Lower lobe of right lung (tissue), 2 donors: ENCODE data around the gene TOLLIP. TPM values are rescaled to one million over a fixed set of nuclear protein-coding genes. Genes with fewer than 3 reads are reported as not detected.

Experiments used
- ATAC-seq, 2 donors: fragments of 200-7000 bp; cut with Tn5 transposase; one replicate each; pipeline ENCODE4 v1.9.1; 2020 to 2022; ENCODE audit warnings: mild to moderate bottlenecking in 2 of 2, moderate library complexity in 2 of 2
- DNase-seq: peaks from one replicate; pipeline ENCODE4 v3.0.0-alpha.2; 2020
- H3K27ac ChIP-seq: fragments of 200-600 bp; one replicate; pipeline ENCODE4 v1.8.0; 2022
- H3K27me3 ChIP-seq: fragments of 200-600 bp; one replicate; pipeline ENCODE4 v1.8.0; 2022; ENCODE audit warnings: low read depth
- H3K36me3 ChIP-seq: fragments of 200-600 bp; one replicate; pipeline ENCODE4 v1.8.0; 2022; ENCODE audit warnings: mild to moderate bottlenecking
- H3K4me1 ChIP-seq: fragments of 200-600 bp; one replicate; pipeline ENCODE4 v1.8.0; 2022
- H3K4me3 ChIP-seq: fragments of 200-600 bp; one replicate; pipeline ENCODE4 v1.8.0; 2022; ENCODE audit warnings: mild to moderate bottlenecking
- H3K9me3 ChIP-seq: fragments of 200-600 bp; one replicate; pipeline ENCODE4 v1.8.0; 2022
- CTCF ChIP-seq: fragments of 200-600 bp; IDR thresholded peaks from one replicate; pipeline ENCODE4 v1.8.0; 2022; ENCODE audit warnings: antibody characterized with exemption, mild to moderate bottlenecking
- intact Hi-C: fragments of 100-400 bp; cut with DNase I; formaldehyde crosslinking; loops from one replicate; pipeline ENCODE4 v1.11.0; 2022
- total RNA-seq: library from RNA; stranded (reverse); fragmentation: NEBNext Ultra II Directional; extraction: Animal tissue kit (Norgen Biotek cat#: 25700); gene quantifications from one replicate; pipeline ENCODE4 v1.2.1, GENCODE V29; 2021
- donor health status: DM: no; HTN: yes; CAD: no; lungs with severe emphysema.

Gene TOLLIP
- total RNA-seq, 1 donor from 2014 or later = 68.4 TPM

DNA sequence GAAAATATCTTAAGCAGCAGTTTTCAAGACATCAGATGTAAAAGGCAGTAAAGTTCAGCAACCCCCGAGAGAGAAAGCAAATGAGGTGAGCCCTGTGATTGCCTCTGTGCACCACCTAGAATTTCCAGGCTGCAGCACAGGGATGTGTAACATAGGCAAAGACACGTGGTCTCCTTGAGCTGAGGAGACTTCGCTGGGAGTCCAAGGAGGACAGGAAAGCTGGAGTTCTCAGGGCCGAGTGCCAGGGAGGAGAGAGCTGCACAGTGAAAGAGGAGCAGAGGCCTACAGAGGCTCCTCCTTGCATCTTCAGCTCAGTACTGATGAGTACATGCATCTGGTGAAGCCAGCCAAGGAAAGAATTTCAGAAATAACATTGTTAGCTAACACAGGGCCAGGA lies 17.6 kb upstream of the TOLLIP start:
- Histone ChIP-seq H3K27me3 (no peaks in the 10 kb centered on the region), H3K9me3 (peaks cover 15% of the 10 kb centered on the region), H3K4me1 (no peaks in the 10 kb centered on the region), H3K36me3 (no peaks in the 10 kb centered on the region), H3K4me3 (no peak overlapping the region), H3K27ac (no peak overlapping the region)
- no peak for TF ChIP-seq CTCF
- intact Hi-C loops = no loop called here
- ATAC-seq (no peak), DNase-seq (no peak)

DNA sequence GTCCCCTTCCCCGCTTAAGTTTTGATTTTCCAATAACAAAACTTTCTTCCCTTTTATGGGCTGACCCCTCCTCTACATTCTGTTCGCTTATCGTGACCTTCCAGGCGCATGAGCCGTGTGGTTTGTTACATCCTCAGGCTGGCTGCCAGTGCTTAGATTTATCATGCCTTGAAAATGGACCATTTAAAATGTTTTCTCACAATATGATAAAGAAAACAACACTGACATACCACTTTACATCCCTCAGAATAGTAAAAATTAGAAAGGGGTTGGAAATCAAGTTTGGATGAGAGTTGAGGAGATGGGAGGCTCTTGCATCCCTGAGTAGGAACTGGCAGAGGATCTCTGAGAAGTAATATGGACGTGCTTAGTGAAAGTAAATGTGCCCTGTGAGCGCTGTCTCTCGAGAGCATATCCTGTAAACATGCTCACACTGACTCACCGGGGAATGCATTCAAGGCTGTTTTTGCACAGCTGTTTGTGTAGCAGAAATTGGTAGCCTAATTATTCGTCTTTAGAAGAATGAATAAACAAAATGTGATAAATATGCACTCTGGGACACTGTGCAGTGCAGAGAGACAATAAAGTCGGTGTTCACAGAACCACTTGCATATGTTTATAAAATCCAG lies 17.1 kb upstream of the TOLLIP start:
- H3K36me3 ChIP-seq = no peaks in the 10 kb centered on the region
- H3K9me3 ChIP-seq = peaks cover 15% of the 10 kb centered on the region
- ATAC-seq (no peak), DNase-seq (no peak)
- H3K27ac ChIP-seq = no peak overlapping the region
- no peak for TF ChIP-seq CTCF
- intact Hi-C loops = no loop called here
- H3K27me3 ChIP-seq = no peaks in the 10 kb centered on the region
- H3K4me3 ChIP-seq = no peak overlapping the region
- no peaks in the 10 kb centered on the region for H3K4me1 ChIP-seq

DNA sequence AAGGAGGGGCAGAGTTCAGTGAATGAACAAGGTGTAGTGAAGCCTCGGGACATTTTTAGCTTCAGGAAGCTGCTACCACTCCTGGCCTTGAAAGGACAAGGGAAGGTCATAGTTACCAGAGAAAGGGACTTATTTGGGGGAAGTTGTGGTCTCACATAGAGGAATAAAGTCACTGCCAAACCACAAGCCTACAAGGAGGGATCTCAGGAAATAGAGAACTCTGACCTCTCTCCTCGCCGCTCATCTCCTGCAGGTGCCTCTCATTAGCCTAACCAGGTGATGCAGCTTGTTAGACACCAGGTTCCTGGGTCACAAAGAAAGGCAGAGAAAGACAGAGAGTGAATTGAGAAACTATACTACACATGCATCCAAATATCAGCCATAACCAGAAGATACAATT lies 14.3 kb upstream of the TOLLIP start:
- ATAC-seq = no peak
- H3K27me3 ChIP-seq = no peaks in the 10 kb centered on the region
- H3K9me3 ChIP-seq = peaks cover 15% of the 10 kb centered on the region
- H3K27ac ChIP-seq = no peak overlapping the region
- H3K4me1 ChIP-seq = no peaks in the 10 kb centered on the region
- no peak overlapping the region for H3K4me3 ChIP-seq
- TF ChIP-seq CTCF = no peak
- no peaks in the 10 kb centered on the region for H3K36me3 ChIP-seq
- intact Hi-C loops = no loop called here
- no peak for DNase-seq

GRCh38 chr11:1317993-1318392 lies 8.6 kb upstream of the TOLLIP start:
- Histone ChIP-seq H3K4me3 (no peak overlapping the region), H3K27ac (no peak overlapping the region), H3K27me3 (peaks cover 4% of the 10 kb centered on the region), H3K36me3 (no peaks in the 10 kb centered on the region), H3K4me1 (no peaks in the 10 kb centered on the region), H3K9me3 (no peaks in the 10 kb centered on the region)
- TF ChIP-seq CTCF = no peak
- DNase-seq = no peak
- intact Hi-C loops = no loop called here
- no peak for ATAC-seq

DNA sequence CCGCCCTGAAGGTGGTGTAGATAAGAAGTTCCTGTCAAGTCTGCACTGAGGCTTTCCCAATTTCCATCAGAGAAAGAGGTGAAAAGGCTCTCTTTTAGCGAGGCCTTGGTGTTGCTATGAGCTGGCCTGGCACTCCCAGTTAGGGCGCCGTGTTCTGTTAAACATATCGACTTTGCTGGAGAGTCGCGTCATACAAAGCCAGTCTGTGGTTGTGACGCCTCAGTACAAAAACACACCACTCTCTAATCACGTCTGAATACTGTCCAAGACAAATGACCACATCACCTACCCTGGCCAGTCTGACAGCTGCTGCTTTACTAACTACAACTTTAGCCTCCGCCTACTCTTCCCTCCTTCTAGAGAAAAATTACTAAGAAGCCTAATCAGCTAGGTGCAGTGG lies 8.0 kb upstream of the TOLLIP start:
- TF ChIP-seq CTCF = no peak
- no peak for DNase-seq

More for the DNA sequence above, 8.0 kb upstream of the TOLLIP start:
- H3K27me3 ChIP-seq = peaks cover 4% of the 10 kb centered on the region
- H3K4me3 ChIP-seq = no peak overlapping the region
- no peaks in the 10 kb centered on the region for H3K9me3 ChIP-seq
- no peak for ATAC-seq
- H3K36me3 ChIP-seq = no peaks in the 10 kb centered on the region
- intact Hi-C loops = no loop called here
- H3K4me1 ChIP-seq = no peaks in the 10 kb centered on the region
- no peak overlapping the region for H3K27ac ChIP-seq
